ENCODE measurements around the gene TMEM225. TPM values are rescaled to one million over a fixed set of nuclear protein-coding genes. Genes with fewer than 3 reads are reported as not detected.
"Not testable (repeated sequence)": the region's sequence is repeated elsewhere in the genome, so short reads cannot be mapped to it uniquely, and the experiment has no call there.

Gene TMEM225
- total RNA-seq, 1 donor = not detected

- no peak overlapping the region for H3K4me3 ChIP-seq (ENCODE audit: low read depth, low read length)
- no peak for TF ChIP-seq CTCF (IDR thresholded peaks at IDR 0.05; ENCODE audit: insufficient read depth, low read length)
- DNase-seq (ENCODE audit: low read depth) = no peak
Observed at GRCh38 chr11:123899792-123900191, 14.3 kb upstream of the TMEM225 start.

GRCh38 chr11:123892031-123892430, 6.6 kb upstream of the TMEM225 start:
- H3K4me3 ChIP-seq (ENCODE audit: low read depth, low read length) = no peak overlapping the region
- no peak for TF ChIP-seq CTCF (IDR thresholded peaks at IDR 0.05; ENCODE audit: insufficient read depth, low read length)
- no peak for DNase-seq (ENCODE audit: low read depth)

GRCh38 chr11:123880912-123881311, 4.6 kb downstream of the TMEM225 start:
- TF ChIP-seq CTCF (IDR thresholded peaks at IDR 0.05; ENCODE audit: insufficient read depth, low read length) = no peak

GRCh38 chr11:123867795-123868194, 17.7 kb downstream of the TMEM225 start:
- DNase-seq (ENCODE audit: low read depth); H3K4me3 ChIP-seq (ENCODE audit: low read depth, low read length): not testable (repeated sequence)

More at GRCh38 chr11:123880912-123881311, 4.6 kb downstream of the TMEM225 start:
- no peak overlapping the region for H3K4me3 ChIP-seq (ENCODE audit: low read depth, low read length)
- DNase-seq (ENCODE audit: low read depth) = no peak

GRCh38 chr11:123865293-123865692, 20.2 kb downstream of the TMEM225 start:
- H3K4me3 ChIP-seq (ENCODE audit: low read depth, low read length); DNase-seq (ENCODE audit: low read depth): not testable (repeated sequence)

GRCh38 chr11:123859731-123860130, 25.7 kb downstream of the TMEM225 start:
- no peak for TF ChIP-seq CTCF (IDR thresholded peaks at IDR 0.05; ENCODE audit: insufficient read depth, low read length)
- no peak overlapping the region for H3K4me3 ChIP-seq (ENCODE audit: low read depth, low read length)
- DNase-seq (ENCODE audit: low read depth) = no peak

- no peak for DNase-seq (ENCODE audit: low read depth)
- TF ChIP-seq CTCF (IDR thresholded peaks at IDR 0.05; ENCODE audit: insufficient read depth, low read length) = no peak
- no peak overlapping the region for H3K4me3 ChIP-seq (ENCODE audit: low read depth, low read length)
Observed at GRCh38 chr11:123856444-123856843, 29.0 kb downstream of the TMEM225 start.

- TF ChIP-seq CTCF (IDR thresholded peaks at IDR 0.05; ENCODE audit: insufficient read depth, low read length) = no peak
- DNase-seq (ENCODE audit: low read depth) = no peak
- no peak overlapping the region for H3K4me3 ChIP-seq (ENCODE audit: low read depth, low read length)
Observed at GRCh38 chr11:123853038-123853437, 32.4 kb downstream of the TMEM225 start.

All from fibroblast of the aortic adventitia (primary cell).